ENCODE results near the gene SCUBE1.

DNA sequence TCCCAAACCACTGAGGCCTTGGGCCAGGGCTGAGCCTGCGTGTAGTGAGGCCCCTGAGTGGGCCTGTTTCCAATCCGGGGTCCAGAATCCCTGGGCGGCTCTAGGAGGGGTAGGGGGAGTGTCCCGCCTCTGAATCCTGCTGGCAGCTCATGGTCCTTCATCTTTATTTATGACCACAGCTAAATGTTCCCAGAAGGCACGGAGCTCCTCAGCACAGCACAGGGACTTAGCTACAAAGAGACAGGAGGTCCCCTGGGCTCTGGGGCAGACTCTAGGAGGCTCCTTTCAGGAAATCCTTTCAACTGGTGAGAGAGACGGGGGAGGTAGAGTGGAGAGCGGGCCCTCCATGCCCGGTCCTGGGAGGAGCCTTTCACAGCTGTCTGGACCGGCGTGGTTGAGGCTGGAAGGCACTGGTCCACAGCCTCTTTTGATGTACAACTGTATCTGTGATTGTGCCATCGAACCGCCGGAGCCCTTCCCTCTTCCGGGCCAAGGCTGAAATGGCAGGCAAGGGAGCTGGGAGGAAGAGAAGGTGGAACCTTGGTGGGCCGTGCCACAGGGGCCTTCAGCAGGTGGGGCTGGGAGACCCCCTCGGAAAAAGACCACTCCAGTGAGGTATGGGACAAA is 46.8 kb downstream of the SCUBE1 start:
- no peak for TF ChIP-seq CTCF (IDR thresholded peaks at IDR 0.05)
- TF ChIP-seq POLR2A (IDR thresholded peaks at IDR 0.05): no peak
- TF ChIP-seq EP300 (IDR thresholded peaks at IDR 0.05): no peak
- TF ChIP-seq POLR2AphosphoS5 (IDR thresholded peaks at IDR 0.05): no peak
